Measurements from ENCODE around the gene ADGRE3.

GRCh38 chr19:14599548-14600147 is 75.0 kb downstream of the ADGRE3 start:
- TF ChIP-seq EZH2phosphoT487 (IDR thresholded peaks at IDR 0.05; ENCODE audit: borderline replicate concordance, low read length) (no peak), EZH2 (IDR thresholded peaks at IDR 0.05; ENCODE audit: low read length, unreplicated experiment) (no peak)
